Effector CD4-positive, alpha-beta T cell (primary cell): Measurements from ENCODE around the gene ILKAP.

Source experiments
- DNase-seq: peaks from one replicate; pipeline ENCODE4 v3.0.0-alpha.2; 2020

Gene ILKAP

GRCh38 chr2:238121511-238122286, 81.8 kb downstream of the ILKAP start:
- DNase-seq = no peak

DNA sequence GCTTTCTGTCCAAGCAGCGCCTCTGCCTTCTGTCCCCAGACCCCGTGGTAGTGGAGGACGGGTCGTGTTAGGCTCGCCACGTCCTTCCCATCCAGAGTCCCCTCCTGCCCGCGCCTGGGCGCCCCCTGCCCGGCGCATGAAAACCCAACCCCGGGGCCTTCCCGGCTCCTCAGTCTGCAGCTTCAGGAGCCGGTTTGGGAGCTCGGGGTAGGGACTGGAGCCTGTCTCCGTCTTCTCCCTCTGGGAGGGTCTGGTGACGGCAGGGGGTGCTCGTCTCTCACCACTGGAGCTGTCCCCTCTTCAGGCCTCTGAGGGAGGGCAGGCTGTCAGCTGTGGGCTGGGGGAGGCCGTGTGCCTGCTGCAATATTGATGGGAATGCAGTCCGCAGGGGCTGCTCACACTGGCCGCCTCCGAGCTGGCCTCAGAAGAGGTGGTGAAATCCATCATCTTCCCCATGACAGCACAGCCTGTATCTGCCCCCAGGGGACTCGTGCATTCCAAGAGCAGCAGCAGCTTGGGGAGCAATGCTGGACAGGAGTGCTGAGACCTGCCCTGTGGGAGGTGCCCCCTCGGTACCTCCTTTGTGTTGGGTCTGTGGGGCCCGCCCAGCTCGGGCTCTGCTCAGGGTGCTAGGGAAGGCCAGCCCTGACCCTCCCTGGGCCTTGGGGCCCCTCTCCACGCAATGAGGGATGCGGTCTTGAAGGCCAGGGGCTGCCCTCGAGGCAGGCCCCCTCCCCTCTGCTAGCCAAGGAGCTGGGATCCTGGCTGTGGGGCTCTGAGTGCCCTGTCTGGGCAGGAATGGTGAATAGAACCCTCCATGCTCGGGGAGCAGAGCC, 82.8 kb downstream of the ILKAP start:
- DNase-seq = no peak
